Spleen (tissue), 7 donors: ENCODE measurements around the gene LAMC3.

Experiments
- POLR2A ChIP-seq, 3 donors: fragments of 450-650 bp; IDR thresholded peaks; one replicate each; pipeline ENCODE4 v1.5.1; 2017; ENCODE audit warnings: antibody characterized with exemption in 3 of 3, mild to moderate bottlenecking in 1 of 3
- TF ChIP-seq, protein P1 (sequence below), 11 experiments: fragments of 200-600 bp in 7 of 11; fragments of 450-650 bp in 4 of 11; sonication (generic) in 4 of 11; IDR thresholded peaks in 8 of 11; conservative IDR thresholded peaks in 3 of 11; 1 replicate in 7 of 11; 2 replicates in 4 of 11; pipeline versions ENCODE4 v1.4.0 to v1.8.0; 2016 to 2021; ENCODE audit warnings: antibody characterized with exemption in 11 of 11, inconsistent platforms in 4 of 11, mild to moderate bottlenecking in 1 of 11
- donor health status: DM: no; HTN: no; CAD: no; lungs with moderate emphysema.
- donor health status: DM: no; HTN: no; CAD: no.
- donor health status: DM: no; HTN: no; CAD: no.

DNA sequence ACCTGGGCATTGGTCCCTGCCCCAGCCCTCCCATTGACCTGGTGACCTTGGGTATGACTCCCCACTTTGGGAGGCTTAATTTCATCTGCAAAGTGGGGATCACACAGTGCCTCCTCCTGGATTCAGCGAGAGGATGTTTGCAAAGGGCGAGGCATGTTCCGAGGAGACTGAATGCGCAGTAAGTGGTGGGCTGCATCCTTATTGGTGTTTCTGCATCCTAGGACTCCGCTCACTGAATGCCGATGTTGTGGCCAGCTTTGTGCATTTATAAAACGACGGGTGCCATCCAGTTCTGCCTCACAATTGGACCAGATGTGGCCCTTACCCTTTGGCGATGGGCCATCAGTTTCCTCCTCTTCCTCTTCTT is 63.9 kb downstream of the LAMC3 start:
- TF ChIP-seq, protein P1, sequence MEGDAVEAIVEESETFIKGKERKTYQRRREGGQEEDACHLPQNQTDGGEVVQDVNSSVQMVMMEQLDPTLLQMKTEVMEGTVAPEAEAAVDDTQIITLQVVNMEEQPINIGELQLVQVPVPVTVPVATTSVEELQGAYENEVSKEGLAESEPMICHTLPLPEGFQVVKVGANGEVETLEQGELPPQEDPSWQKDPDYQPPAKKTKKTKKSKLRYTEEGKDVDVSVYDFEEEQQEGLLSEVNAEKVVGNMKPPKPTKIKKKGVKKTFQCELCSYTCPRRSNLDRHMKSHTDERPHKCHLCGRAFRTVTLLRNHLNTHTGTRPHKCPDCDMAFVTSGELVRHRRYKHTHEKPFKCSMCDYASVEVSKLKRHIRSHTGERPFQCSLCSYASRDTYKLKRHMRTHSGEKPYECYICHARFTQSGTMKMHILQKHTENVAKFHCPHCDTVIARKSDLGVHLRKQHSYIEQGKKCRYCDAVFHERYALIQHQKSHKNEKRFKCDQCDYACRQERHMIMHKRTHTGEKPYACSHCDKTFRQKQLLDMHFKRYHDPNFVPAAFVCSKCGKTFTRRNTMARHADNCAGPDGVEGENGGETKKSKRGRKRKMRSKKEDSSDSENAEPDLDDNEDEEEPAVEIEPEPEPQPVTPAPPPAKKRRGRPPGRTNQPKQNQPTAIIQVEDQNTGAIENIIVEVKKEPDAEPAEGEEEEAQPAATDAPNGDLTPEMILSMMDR (IDR thresholded peaks at IDR 0.05 in 8 of 11, conservative IDR thresholded peaks at IDR 0.05 in 3 of 11), result no peak
- TF ChIP-seq POLR2A (IDR thresholded peaks at IDR 0.05), result no peak
